HPDE6-E6E7 (cell line): ENCODE results near the gene MINPP1.
A peak's percentile ranks its signal among the peaks of the same experiment; 100 is the strongest.
"Not testable (repeated sequence)": the region's sequence is repeated elsewhere in the genome, so short reads cannot be mapped to it uniquely, and the experiment has no call there.

Experiments used
- DNase-seq: peaks from one replicate; pipeline ENCODE4 v3.0.0; 2011; ENCODE audit warnings: missing footprints; ENCODE audit errors: extremely low spot score

MINPP1 gene

GRCh38 chr10:87575851-87576250 is 71.2 kb downstream of the MINPP1 start:
- DNase-seq = no peak

- DNase-seq = no peak
Observed at GRCh38 chr10:87578160-87578841, 73.6 kb downstream of the MINPP1 start.

- DNase-seq = no peak
Observed at GRCh38 chr10:87578842-87579401, 74.2 kb downstream of the MINPP1 start.

GRCh38 chr10:87579563-87579962 is 74.9 kb downstream of the MINPP1 start:
- DNase-seq = no peak

GRCh38 chr10:87580016-87580415 is 75.3 kb downstream of the MINPP1 start:
- DNase-seq = no peak

GRCh38 chr10:87585565-87586514 is 81.1 kb downstream of the MINPP1 start:
- DNase-seq = peak; percentile 40

GRCh38 chr10:87589645-87590051 is 85.0 kb downstream of the MINPP1 start:
- no peak for DNase-seq

GRCh38 chr10:87590705-87591588 is 86.3 kb downstream of the MINPP1 start:
- no peak for DNase-seq

- DNase-seq = no peak
Observed at GRCh38 chr10:87591589-87591886, 86.8 kb downstream of the MINPP1 start.

- not testable (repeated sequence) for DNase-seq
Observed at GRCh38 chr10:87592920-87593319, 88.2 kb downstream of the MINPP1 start.

GRCh38 chr10:87593702-87594101 is 89.0 kb downstream of the MINPP1 start:
- DNase-seq = no peak

GRCh38 chr10:87594181-87594580 is 89.5 kb downstream of the MINPP1 start:
- DNase-seq = no peak

GRCh38 chr10:87594864-87595263 is 90.2 kb downstream of the MINPP1 start:
- no peak for DNase-seq

GRCh38 chr10:87596351-87596750 is 91.7 kb downstream of the MINPP1 start:
- DNase-seq = no peak

GRCh38 chr10:87598700-87599099 is 94.0 kb downstream of the MINPP1 start:
- no peak for DNase-seq

- DNase-seq = no peak
Observed at GRCh38 chr10:87600581-87600980, 95.9 kb downstream of the MINPP1 start.
